Measurements from ENCODE around the gene MDN1.

GRCh38 chr6:89784838-89785237 is 34.8 kb downstream of the MDN1 start:
- TF ChIP-seq BHLHE40 (IDR thresholded peaks at IDR 0.05; ENCODE audit: borderline replicate concordance) = no peak
- TF ChIP-seq TARDBP (IDR thresholded peaks at IDR 0.05) = no peak

Measured in HEK293T (cell line).